GM21825 (cell line): Measurements from ENCODE around the gene GAL3ST2.
"Not testable (repeated sequence)": the region's sequence is repeated elsewhere in the genome, so short reads cannot be mapped to it uniquely, and the experiment has no call there.

Source experiments
- ATAC-seq: cut with Tn5 transposase; IDR thresholded peaks from one replicate; pipeline ENCODE4 v1.9.1; 2021; ENCODE audit warnings: mild to moderate bottlenecking, moderate library complexity; ENCODE audit not compliant: unreplicated experiment

The GAL3ST2 gene

DNA sequence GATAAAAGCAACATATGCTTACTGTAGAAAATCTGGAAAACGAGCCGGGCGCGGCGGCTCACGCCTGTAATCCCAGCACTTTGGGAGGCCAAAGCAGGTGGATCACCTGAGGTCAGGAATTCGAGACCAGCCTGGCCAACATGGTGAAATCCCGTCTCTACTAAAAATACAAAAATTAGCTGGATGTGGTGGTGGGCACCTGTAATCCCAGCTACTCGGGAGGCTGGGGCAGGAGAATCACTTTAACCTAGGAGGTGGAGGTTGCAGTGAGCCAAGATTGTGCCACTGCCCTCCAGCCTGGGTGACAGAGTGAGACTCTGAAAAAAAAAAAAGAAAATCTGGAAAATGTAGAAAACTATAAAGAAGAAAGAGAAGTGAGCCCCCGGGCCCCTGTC, 41.2 kb downstream of the GAL3ST2 start:
- ATAC-seq: not testable (repeated sequence)

DNA sequence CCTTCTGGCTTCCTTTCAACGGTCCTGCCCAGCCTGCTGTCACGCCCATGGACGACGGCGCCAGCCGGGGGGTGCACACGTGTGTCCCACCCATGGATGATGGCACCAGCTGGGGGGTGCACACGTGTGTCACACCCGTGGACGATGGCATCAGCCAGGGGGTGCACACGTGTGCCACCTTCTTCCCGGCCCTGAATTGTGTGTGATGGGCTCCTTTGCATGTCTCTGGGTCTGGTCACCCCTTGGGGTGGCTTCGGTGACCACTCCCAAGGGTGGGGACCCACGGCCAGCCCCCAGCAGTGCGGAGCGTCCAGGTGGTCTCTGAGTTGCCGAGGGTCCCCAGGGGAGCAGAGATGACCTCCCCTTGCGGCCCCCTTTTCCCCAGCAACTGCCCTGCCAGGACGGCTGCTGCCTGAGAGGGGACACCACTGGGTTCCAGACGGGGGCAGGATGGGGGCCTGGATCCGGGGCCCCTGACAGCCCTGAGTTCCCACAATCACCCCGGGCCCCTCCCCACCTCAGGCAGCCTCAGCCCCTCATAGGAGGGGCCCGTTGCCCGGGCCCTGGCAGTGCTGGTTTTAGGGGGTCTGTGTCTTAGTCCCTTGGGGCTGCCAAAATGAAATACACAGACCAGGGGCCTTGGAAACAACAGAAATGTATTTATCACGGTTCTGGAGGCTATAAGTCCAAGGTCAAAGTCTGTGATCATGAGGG, 41.8 kb downstream of the GAL3ST2 start:
- ATAC-seq: no peak

DNA sequence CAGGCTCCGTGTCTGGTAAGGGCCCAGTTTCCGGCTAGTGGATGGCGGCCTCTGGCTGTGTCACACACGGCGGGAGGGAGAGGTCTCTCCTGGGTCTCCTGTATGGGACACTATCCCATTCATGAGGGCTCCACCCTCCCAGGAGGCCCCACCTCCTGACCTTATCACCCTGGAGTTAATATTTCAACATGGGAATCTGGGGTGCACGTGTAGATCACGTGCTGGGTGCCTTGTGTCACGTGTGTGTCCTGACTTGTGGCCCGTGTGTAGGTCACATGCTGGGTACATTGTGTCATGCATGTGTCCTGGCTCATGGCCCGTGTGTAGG, 42.3 kb downstream of the GAL3ST2 start:
- no peak for ATAC-seq

DNA sequence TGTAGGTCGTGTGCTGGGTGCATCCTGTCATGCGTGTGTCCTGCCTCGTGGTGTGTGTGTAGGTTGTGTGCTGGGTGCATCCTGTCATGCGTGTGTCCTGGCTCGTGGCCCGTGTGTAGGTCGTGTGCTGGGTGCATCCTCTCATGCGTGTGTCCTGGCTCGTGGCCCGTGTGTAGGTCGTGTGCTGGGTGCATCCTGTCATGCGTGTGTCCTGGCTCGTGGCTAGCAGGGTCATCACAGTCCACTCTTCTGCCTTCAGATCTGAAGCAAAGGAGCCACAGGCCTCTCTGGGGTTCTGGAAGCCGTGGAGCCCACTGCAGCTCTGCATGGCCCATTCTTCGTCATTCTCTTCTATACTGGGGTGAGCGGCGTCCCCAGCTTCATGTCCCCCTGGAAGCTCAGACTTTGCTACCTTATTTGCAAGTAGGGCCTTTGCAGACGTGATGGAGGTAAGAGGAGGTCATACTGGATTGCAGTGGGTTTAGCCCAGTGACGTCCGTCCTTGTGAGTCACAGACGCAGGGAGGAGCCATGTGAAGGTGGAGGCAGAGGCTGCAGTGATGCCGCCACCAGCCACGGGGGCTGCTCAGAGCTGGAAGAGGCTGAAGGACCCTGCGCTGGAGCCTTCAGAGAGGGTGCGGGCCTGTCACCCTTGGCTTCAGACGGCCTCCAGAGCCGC, 43.5 kb downstream of the GAL3ST2 start:
- not testable (repeated sequence) for ATAC-seq

DNA sequence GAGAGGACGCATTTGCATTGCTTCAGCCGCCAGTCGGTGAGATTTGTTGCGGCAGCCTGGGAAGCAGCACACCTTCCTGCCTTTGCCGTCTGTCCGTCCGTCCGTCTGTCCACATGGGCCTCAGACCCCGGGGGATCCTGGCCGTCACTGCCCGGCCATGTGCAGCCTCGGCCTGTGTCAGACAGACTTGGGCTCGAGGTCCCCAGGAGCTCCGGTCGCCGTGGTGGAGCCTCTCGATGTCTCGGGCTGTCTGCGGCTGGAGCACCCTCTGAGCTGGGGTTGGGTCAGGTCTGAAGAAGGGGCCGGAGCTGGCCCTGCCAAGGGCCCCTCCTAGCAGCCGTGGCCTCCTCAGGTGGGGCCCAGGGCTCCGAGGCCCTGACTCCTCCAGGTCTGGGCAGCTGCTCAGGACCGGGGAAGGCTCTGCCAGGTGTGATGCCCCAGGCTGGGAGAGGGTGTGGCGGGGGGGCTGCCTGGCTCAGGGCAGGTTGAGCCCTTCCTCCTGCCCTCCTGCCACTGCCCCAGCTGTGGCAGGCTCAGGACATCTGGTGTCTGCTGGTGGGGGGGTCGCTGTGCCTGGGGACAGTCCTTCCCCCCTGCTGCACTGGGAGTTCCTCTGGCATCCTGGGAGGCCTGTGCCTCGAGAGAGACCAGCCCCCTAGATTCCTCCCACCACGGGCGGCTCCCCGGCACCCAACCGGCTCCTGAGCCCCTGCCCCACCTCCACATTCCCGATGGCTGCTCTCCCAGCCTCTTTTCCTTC, 44.2 kb downstream of the GAL3ST2 start:
- ATAC-seq: no peak

DNA sequence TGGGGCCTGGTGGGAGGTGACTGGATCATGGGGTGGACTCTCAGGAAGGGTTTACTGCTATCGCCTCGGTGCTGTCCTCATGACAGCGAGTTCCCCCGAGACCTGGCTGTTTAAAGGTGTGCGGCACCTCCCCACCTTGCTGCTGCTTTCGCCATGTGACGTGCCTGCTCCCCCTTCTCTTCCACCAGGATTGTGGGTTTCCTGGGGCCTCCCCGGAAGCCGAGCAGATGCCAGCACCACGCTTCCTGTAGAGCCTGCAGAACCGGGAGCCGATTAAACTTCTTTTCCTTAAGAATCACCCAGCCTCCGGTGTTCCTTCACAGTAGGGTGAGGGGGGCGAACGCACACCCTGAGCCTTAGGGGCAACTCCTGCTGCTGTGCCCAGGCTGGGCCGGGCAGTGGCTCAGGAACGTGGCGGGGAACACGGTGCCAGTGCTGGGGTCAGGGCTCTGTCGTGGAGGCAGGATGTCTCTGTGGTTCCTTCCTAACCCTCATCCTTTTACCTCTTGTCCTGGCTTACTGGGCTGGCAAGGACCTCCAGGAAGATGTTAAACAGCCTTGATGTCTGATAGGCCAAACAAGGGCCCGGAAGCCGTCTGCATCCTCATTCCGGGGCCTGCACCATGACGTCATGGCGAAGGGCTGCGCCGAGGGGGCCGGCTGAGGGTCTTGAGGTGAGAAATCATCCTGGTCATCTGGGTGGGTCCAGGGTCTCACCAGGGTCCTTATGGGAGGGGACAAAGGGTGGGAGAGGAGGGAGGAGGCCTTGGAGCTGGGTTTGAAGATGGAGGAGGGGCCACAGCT, 45.0 kb downstream of the GAL3ST2 start:
- ATAC-seq: no peak

DNA sequence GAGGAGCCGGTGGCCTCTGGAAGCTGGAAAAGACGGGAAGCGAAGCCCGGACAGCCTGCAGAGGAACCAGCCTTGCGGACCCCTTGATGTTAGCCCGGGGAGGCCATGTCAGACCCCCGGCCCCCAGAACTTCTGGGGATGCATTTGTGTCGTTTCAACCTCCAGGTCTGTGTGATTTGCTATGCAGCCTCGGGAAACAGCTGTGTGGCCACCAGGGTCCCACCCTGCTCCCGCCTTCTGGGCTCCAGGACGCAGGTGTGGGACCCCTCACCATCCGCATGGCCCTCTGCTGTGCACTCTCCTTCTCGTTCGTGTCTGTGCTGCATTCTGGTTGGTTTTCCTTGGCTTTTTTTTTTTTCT, 45.6 kb downstream of the GAL3ST2 start:
- ATAC-seq: no peak

DNA sequence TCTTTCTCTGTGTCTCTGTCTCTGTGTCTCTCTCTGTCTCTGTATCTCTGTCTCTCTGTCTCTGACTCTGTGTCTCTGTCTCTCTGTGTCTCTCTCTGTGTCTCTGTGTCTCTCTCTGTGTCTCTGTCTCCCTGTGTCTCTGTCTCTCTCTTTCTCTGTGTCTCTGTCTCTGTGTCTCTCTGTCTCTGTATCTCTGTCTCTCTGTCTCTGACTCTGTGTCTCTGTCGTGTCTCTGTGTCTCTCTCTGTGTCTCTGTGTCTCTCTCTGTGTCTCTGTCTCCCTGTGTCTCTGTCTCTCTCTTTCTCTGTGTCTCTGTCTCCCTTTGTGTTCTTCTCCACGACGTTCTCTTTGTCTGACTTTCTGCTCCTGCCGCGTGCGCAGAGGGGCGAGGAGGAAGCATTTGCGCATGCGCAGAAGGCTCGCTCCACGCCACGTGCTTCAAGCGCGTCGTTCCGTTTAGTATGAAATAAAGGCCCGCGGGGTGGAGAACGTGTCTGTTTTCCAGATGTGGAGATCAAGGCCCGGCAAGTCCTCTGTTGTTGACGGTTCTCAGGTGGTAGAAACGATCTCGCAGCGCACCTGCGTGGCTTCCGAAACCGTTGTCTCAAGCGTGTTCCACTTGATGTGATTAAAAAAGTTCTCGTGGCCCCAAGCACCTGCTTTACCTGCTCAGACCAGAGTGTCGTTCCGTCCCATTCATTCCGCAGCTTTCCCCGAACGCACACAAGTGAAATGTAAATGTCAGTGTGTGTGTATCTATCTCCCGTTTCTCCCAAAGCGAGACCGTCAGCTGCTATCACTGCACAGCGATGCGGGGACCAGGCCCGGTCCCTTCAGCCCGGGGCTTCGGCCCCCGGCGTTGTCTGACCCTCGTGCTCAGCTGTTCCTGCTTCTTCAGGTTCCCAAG, 47.2 kb downstream of the GAL3ST2 start:
- ATAC-seq: not testable (repeated sequence)

DNA sequence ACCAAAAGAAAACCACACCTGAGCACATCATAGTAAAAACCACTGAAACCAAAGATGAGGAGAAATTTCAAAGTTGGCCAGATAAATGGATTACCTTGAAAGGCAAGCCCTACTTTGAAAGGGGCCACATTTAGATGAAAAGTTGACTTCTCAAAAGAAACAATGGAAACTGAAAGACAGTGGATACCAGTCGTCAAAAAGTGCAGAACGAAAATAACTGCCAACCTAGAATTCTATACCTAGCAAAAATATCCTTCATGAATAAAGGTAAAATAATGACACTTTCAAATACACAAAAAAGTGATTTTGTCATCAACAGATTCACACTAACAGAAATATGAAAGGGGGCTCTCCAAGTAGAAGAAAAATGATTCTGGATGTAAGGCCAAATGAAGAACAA, 50.8 kb downstream of the GAL3ST2 start:
- no peak for ATAC-seq

DNA sequence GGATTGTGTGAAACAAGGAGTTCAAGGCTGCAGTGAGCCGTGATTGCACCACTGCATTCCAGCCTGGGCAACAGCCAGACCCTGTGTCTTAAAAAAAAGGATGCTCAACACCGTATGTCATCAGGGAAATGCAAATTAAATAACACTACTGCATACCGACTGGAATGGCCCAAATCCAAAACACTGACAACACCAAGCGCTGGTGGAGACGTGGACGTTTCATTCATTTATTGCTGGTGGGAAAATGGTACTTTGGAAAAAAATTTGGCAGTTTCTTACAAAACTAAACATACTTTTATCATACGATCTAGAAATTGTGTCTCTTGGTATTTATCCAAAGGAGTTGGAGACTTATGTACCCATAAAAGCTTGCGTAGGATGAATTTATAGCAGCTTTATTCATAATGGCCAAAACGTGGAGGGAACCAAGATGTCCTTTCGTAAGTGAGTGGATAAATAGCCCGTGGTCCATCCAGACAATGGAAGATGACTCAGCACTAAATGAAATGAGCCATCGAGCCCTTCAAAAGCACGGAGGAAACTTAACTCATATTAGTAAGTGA, 56.6 kb downstream of the GAL3ST2 start:
- no peak for ATAC-seq

DNA sequence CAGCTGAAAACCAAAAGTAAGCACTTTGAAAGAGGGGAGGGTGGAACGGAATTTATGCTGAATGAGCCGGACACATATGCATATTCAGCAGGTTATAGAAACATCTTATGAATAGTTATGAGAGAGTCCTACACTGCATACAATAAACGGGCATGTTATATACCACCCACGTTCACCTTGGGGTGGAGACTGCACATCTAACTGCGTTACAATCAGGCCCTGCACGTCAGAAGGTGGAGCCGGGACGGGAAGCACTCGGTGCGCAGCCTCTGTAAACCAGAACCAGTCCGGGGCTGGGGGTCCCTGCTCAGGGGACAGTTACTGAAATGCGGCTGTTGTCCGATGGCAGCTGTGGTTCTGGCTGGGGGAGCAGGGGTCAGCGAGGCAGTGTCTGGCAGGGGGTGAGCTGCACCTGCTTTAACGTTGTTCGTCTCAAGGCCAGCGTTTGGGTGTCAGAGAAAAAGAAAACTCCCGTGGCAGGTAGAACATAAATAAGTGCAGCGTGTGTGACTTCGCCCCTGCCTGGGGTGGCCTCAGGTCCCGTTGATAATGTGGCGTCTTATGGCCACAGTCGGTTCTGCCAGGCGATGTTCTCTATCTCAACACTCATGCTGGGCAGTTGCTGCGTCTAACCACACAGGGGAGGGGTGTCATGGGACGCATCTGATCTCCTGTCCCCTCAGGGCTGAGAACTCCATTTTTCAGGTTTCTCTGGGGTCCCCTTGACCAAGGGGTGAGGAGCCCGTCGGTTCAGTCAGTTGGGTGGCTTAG, 57.3 kb downstream of the GAL3ST2 start:
- not testable (repeated sequence) for ATAC-seq

DNA sequence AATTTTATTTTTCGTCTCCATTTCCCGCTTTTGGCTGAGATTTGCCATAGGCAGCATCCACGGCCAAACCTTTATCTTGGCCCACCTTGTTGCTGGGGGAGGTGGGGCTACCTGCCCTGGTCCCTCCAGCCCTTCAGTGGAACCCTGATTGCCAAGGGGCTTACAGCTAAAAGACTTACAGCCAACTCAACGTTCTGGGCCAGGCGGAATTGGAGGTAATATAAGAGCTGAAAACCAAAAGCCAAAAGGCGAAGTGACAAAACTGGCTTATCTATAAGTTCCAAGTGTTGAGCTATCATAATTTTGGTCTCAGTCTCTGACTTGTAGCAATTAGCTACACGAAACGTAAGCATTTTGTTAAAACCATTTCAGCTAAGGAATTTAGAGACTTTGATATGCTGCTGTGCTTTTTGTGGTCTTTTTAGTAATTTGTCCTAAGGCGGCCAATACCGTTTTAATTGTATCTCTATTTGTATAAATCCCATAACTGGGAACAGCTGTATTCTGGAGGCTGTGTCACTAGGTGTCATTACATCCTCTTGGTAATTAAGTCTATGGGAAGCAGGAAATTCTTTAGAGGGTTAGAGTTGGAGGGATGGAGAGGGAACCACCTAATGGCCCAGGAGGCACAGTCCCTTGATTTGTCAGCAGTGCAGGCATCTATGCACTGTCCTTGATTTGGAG, 58.0 kb downstream of the GAL3ST2 start:
- ATAC-seq: no peak

DNA sequence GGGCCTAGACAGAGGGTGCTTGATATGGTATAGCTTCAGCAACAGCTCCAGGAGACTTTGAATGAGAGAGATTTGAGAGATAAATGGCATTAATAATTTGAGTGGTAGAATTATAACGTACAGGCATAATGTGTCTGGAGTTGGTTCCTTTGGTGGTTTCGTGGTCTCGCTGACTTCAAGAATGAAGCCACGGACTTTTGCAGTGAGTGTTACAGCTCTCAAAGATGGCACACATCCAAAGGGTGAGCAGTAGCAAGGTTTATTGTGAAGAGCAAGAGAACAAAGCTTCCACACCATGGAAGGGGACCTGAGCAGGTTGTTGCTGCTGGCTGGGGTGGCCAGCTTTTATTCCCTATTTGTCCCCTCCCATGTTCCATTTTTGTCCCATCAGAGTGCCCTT, 59.0 kb downstream of the GAL3ST2 start:
- ATAC-seq: no peak

DNA sequence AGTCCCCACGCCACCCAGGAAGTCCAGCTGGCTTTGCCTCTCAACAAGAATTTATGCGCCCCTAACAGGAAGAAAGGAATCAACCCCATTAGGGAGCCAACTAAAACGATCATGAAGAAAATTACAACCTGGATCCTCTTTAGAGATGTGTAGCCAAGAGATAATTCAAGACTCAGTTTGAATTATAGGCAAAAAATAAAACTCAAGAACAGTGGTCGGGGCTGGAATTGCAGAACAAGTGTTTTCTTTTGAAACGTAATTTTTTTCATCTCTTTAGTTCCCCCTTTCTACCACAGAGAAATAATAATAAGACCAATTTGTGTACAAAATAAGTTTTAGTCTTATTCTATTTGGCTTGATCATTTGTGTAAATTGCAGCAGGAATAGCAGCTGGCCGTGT, 59.7 kb downstream of the GAL3ST2 start:
- no peak for ATAC-seq

DNA sequence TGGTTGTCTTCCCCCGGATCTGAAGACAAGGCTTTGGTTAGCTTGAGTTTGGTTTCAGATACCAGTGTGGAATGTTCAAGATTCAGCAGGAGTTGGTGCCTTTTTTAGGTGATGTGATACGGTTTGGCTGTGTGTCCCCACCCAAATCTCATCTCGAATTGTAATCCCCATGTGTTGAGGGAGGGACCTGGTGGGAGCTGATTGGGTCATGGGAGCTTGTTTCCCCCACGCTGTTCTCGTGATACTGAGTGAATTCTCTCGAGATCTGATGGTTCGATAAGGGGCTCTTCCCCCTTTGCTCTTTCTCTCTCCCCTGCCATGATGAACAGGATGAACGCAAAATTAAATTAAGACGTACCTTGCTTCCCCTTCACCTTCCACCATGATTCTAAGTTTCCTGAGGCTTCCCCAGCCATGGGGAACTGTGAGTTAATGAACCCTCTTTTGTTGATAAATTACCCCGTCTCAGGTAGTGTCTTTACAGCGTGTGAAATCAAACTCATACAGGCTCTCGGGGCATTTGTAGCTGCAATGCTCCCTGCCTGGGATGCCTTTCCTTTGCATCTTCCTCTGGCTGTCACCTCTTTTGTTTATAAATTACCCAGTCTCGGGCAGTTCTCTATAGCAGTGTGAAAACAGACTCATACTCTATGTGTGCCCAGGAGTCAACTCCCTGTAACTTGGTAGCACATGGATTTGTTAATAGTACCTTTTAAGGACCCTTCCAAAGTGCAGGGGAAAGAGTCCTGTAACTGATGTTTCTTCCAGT, 60.8 kb downstream of the GAL3ST2 start:
- ATAC-seq: no peak

DNA sequence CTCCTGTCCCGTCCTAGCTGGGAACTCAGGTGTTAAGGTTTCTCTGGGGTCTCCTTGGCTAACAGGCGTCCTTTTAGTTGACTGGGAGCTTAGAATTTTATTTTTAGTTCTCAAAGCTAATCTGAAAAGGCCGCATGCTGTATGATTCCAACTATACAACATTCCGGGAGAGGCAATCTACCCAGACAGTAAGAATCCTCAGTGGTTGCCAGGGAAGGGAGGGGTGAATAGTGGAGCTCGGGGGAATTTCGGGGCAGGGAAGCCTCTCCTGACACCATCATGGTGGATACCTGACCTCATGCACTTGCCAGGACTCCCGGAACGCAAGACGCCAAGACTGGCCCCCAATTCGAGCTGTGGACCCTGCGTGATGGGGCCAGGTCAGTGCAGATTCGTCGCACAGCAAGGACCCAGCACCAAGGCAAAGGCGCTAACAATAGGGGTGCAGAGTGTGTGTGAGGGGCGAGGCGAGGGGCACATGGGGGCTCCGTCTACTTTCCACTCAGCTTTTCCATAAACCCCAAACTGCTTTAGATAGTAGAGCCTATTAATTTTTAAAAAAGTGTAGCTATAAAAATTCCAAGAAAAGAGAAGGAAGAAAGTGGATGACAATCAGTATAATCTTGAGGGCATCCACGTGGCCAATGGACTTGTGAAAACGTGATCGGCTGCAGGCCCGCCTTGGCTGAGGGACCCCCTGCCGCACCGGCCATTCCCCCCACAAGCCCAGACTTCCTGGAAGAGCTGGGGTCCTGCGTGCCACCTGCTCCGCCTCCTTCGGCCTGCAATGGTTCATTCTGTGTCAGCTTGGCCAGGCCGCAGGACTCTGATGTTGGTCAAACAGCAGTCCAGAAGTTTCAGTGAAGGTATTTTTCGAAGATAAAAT, 64.8 kb downstream of the GAL3ST2 start:
- no peak for ATAC-seq

DNA sequence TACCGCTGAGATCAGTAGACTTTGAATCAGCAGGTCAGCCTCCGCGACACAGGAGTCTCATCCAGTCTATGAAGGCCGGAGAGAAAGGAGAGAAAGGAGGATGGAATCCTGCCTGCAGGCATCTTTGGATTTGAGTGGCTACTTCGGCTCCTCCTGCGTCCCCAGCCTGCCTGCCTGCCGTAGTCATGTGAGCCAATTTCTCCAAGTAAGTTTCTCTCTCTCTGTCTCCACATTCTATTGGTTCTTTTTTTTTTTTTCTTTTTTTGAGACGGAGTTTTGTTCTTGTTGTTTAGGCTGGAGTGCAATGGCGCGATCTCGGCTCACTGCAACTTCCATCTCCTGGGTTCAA, 65.4 kb downstream of the GAL3ST2 start:
- no peak for ATAC-seq
